ENCODE results near the gene EPSTI1.

DNA sequence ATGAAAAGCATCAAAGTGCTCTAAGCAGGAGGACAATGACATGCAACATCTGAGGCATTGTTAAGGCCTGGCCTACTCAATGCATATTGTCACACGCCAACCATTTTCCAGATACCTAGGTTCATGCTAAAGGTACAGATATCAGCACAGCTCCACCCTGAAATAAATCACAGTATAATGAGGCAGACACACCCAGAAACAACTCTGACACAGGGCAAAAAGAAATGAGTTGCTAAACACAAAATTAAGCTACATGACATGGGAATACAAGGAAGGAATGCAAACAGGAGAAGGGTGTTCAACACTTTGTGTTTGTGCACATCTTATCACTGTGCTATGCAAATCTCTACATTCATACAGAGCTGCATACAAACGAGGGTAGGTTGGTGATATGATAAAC lies 86.5 kb downstream of the EPSTI1 start:
- TF ChIP-seq EZH2 (IDR thresholded peaks at IDR 0.05; ENCODE audit: low read length, unreplicated experiment) (no peak), EZH2phosphoT487 (IDR thresholded peaks at IDR 0.05; ENCODE audit: borderline replicate concordance, low read length) (no peak)
- TF ChIP-seq, protein P1, sequence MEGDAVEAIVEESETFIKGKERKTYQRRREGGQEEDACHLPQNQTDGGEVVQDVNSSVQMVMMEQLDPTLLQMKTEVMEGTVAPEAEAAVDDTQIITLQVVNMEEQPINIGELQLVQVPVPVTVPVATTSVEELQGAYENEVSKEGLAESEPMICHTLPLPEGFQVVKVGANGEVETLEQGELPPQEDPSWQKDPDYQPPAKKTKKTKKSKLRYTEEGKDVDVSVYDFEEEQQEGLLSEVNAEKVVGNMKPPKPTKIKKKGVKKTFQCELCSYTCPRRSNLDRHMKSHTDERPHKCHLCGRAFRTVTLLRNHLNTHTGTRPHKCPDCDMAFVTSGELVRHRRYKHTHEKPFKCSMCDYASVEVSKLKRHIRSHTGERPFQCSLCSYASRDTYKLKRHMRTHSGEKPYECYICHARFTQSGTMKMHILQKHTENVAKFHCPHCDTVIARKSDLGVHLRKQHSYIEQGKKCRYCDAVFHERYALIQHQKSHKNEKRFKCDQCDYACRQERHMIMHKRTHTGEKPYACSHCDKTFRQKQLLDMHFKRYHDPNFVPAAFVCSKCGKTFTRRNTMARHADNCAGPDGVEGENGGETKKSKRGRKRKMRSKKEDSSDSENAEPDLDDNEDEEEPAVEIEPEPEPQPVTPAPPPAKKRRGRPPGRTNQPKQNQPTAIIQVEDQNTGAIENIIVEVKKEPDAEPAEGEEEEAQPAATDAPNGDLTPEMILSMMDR (conservative IDR thresholded peaks at IDR 0.05; ENCODE audit: low read depth, low read length): no peak

All from PC-3 (cell line).